GM12874 (cell line): Measurements from ENCODE around the gene RPL29.

Experiments used
- TF ChIP-seq, protein P1 (sequence below): IDR thresholded peaks from 2 replicates; pipeline ENCODE4 v1.5.1; 2011; ENCODE audit warnings: low read depth, mild to moderate bottlenecking, control low read depth, low read length, moderate library complexity; ENCODE audit not compliant: insufficient read depth

The RPL29 gene

DNA sequence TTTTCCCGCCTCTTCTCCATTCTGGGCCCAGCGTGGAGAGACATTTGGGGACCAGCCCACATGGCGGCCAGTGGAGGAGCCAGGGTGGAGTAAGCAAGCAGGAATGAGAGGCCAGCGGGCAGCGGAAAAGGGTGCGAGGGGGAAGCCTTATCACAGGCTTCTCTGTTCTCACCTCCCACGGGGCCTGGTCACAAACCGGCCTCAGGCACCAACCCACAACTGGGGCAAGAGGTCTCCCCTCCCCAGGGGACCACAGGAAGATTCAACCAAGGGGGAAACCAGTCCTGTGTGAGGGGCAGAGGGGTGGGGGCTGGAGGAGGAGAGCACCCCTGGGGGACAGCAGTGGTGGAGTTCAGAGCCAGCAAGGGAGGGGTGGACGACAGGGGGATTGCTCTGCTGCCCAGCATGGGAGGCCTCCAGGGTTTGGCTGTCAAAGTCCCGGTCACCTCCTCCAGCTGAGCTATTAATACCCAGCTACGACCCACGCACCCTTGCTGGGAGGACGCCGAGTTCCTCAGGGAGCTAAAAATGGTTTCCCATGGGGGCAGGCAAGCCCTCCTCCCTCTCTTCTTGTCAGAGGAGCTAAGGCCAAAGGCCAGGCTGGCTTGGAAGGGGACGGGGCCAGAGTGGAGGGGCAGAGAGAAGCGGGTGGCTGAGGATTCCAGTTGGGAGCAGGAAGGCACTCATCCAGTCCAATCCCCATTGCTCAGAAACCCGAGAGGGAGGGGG is 23.8 kb upstream of the RPL29 start:
- TF ChIP-seq, protein P1, sequence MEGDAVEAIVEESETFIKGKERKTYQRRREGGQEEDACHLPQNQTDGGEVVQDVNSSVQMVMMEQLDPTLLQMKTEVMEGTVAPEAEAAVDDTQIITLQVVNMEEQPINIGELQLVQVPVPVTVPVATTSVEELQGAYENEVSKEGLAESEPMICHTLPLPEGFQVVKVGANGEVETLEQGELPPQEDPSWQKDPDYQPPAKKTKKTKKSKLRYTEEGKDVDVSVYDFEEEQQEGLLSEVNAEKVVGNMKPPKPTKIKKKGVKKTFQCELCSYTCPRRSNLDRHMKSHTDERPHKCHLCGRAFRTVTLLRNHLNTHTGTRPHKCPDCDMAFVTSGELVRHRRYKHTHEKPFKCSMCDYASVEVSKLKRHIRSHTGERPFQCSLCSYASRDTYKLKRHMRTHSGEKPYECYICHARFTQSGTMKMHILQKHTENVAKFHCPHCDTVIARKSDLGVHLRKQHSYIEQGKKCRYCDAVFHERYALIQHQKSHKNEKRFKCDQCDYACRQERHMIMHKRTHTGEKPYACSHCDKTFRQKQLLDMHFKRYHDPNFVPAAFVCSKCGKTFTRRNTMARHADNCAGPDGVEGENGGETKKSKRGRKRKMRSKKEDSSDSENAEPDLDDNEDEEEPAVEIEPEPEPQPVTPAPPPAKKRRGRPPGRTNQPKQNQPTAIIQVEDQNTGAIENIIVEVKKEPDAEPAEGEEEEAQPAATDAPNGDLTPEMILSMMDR, result no peak

DNA sequence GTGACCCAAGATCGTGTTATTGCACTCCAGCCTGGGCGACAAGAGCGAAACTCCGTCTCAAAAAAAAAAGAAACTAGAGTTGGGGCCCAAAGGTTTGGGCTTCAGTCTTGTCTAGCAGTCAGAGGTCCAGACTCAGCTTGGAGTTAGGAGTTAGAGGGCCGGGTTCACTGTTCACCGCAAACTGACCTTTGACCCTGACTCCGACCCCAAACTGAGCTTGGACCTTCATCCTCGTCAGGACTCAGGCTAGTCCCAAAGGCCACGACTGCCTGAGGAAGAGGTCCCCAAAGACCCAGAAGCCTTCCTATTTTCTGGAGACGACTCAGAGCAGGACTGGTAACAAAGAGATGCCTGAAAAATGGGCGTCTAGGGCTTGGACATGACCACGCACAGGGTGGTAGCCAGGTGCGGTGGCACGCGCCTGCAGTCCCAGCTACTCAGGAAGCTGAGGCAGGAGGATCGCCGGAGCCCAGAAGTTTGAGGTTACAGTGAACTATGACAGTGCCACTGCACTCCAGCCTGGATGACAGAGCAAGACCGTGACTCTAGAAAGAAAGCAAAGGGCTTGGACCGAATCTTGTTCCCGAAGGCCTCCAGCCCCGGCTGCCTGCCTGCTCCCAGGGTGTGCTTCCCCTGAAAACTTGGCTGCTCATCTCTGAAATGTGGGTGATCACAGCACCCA is 22.8 kb upstream of the RPL29 start:
- TF ChIP-seq, protein P1, result no peak

DNA sequence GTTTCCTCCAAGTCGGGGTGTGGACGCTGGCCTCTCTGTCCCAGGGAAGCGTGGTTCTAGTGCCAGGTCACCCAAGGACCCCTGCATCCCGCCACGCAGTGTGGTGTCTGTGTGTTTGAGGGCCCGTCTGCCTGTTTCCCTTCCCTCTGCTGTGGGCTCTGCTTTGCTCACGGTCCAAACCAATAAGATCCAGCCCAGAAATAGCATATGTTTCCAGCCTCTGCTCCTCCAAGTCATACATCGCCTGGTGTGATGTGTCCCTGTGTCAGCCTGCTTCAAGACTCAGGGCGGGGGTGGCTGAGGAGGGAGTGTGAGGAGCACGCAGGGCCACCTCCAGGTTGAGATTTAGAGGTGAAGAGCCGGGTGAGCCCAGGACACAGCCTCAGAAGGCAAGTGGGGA is 21.9 kb upstream of the RPL29 start:
- TF ChIP-seq, protein P1, result no peak

DNA sequence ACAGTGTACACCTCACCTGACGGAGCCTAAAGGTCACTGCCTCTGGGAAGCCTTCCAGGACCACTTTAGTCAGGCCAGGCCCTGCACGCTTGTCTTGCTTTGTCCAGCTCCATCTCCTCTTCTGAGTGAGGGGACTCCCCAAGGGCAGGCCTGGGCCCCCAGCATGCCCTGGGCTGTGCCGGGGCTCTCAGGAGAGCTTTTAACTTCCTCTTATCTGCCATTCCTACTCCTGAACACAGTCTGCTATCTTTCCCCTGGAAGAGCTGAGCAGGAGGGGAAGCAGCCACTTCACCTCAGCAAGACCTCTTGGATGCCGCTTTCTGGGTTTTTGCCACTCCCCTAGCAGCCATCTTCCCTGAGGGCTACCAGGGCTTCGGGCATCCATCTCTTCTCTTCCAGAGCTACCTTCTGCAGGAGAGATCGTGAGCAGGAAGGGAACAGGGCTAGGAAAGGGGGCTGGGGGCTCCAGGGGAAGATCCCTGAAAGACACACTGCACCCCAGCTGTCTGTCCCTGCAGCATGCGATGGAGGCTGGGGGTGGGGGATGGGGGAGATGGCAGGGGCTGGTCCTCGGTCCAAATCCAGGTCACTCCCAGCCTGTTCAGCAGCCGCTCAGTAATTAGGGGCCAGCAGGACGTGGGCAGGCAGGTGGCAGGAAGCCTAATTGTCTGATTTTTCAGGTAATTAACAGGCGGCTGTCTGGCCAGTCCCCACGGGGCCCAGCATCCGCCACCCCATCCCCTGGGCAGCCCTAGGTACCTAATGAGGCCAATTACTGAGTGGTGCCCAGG is 19.9 kb upstream of the RPL29 start:
- TF ChIP-seq, protein P1, result no peak

DNA sequence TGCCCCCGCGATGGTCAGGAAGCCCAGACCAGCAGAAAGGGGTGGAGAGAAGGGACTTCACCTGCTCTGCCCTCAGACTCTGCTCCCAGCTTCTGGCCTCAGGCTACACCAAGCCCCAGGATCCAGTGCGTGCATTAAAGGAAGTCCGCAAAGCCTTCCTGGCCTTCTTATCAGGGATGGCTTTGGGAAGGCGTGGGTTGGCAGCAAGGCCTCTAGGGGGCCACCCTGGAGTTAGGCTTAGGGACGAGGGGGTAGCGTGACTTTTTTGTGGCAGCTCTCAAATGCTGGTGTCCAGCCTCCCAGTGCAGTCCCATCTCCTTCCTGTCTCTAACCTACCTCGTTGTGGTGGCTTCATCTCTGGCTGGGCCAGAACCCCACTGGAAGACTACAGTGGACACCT is 18.9 kb upstream of the RPL29 start:
- TF ChIP-seq, protein P1, result peak; percentile 22; the same call in 1 of the 2 replicates

DNA sequence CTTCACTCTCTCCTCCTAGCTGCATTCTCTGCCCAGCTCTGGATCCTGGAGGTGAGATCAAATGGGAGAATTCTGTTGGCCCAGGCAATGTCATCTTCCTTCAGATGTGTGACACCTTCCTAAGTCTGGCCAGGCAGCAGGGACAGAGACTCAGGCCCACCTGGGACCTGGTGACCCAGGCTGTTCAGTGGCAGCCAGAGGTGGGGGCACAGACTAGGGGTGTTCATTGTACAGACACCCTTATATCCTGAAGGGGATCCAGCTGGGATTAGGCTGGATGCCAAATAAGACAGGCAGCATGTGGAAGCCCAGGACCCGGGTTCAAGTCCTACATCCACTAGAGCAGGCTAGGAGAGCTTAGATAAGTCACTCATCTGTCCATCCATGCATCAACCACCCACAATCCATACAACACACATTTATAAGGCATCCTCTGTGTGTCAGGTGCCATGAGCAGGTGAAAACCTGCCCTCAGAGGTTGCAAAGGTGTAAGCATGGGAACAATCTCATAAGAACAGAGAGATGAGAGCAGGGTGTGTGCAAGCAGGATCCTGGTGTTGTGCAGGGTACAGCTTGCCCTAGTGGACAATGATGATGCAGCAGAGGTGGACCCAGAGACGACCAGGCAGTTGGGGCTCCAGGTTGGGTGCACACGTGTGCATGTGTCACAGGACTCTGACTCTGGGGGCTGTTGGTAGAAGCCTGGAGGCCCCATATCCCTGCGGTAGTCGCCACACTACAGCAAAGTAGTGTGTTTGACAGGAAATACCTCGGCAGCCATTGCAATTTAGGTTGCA is 18.3 kb upstream of the RPL29 start:
- TF ChIP-seq, protein P1, result no peak
